HG02852 (cell line): ENCODE data around the gene PCNX1.
"Not testable (repeated sequence)": the region's sequence is repeated elsewhere in the genome, so short reads cannot be mapped to it uniquely, and the experiment has no call there.

Experiments
- ATAC-seq: cut with Tn5 transposase; IDR thresholded peaks from one replicate; pipeline ENCODE4 v1.9.1; 2021; ENCODE audit warnings: mild to moderate bottlenecking, moderate library complexity; ENCODE audit not compliant: unreplicated experiment

The PCNX1 gene

DNA sequence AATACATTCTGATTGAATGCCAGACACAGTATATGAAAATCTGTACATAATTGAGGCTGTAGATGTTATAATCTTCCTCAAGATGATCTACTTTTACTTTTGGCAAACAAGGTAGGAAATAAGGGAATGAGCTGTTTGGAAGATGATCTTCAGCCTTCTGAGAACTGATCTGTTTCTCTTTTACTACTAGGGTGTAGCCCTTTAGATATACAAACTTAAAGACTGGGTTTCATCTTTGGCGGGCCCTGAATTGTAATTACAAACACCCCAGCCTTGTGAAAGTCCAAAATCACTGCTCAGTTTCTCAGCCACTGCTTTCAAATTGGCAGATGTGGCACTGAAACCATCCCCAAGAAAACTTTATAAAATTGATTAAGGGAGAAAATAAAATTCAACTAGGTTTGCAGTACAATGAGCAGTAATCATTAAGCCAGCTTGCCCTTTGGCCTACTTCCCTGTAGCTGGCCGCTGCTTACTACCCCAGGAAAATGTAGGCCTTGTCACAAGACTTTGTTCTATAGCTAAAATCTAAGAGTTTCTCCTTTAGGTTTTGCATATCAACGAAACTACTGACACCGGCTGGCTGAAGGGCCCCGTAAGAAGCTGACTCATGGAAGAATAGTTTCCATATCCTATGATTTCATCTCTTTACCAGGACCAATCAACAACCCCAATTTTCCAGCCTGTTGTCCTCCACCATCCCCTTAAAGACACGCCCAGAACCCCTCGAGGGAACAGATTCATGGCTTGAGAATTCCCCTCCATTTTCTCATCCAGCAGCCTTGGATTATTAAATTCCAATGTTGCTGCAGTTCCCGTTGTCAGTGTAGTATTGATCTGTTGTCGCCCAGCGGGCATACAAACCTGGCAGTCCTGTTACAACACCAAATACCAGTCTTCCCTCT, 210.8 kb downstream of the PCNX1 start:
- no peak for ATAC-seq

- no peak for ATAC-seq
Measured at GRCh38 chr14:71119075-71119474, 211.8 kb downstream of the PCNX1 start.

- no peak for ATAC-seq
Measured at GRCh38 chr14:71119832-71120231, 212.6 kb downstream of the PCNX1 start.

DNA sequence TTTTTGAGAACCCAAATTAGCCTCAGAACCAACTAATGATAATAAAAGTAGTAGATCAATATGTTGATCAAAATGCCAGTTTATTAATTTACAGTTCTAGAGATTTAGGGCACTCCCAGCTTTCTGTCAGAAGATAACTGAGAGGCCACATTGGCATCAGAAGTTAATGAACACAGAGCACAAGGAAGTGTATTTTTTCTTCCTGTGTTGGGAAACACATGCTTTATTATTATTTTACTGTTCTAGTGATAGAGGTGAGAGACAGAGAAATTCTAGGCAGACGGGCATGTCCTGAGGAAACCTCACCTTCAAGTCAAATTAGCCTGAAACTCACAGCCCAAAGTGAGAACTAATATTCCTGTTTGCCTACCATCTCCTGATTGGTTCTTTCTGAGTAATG, 213.7 kb downstream of the PCNX1 start:
- ATAC-seq = no peak

GRCh38 chr14:71121711-71122110, 214.5 kb downstream of the PCNX1 start:
- ATAC-seq = no peak

GRCh38 chr14:71122866-71123565, 215.8 kb downstream of the PCNX1 start:
- no peak for ATAC-seq

DNA sequence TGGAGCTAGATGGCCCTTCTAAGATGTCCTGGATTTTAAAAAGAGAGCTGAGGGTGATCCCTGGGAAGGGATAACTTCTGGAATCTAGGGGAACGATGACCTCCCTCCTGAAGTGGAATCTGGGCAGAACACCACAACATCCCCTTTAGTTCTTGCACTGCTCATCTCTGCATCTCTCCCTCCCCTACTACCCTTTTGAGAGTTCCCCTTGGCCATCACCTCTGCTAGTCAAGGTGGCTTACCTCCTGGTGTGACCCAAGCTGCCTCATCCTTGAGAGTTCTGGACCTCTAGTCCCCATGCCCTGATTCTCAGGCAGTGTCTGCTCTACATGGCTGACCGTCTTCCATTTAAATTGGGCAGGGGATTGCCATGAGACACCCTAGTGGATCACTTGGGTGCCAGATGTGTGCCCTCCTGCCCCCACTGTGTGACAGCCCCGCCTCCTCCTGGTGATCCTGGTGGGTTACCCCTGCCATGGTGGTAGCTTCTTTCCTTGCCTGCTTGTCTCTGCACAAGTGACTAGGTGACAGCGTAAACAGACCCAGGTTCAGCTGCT, 216.4 kb downstream of the PCNX1 start:
- no peak for ATAC-seq

GRCh38 chr14:71129716-71130490, 222.6 kb downstream of the PCNX1 start:
- ATAC-seq = not testable (repeated sequence)

DNA sequence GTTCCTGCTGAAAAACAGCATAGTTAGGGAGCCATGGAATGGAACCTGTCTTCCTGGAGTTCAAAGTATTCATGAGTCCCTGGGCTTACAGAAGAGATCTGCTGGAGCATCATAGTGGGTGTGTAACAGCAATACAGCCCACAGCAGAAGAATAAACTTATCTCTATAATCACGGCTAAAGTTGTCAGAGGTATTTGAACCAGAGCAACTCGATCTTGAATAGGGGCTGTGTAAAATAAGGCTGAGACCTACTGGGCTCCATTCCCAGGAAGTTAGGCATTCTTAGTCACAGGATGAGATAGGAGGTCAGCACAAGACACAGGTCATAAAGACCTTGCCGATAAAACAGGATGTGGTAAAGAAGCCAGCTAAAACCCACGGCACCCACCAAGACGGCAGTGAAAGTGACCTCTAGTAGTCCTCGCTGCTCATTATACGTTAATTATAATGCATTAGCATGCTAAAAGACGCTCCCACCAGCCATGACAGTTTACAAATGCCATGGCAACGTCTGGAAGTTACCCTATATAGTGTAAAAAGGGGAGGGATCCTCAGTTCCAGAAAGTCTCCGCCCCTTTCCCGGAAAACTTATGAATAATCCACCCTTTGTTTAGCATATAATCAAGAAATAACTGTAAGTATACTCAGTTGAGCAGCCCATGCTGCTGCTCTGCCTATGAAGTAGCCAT, 223.4 kb downstream of the PCNX1 start:
- no peak for ATAC-seq

DNA sequence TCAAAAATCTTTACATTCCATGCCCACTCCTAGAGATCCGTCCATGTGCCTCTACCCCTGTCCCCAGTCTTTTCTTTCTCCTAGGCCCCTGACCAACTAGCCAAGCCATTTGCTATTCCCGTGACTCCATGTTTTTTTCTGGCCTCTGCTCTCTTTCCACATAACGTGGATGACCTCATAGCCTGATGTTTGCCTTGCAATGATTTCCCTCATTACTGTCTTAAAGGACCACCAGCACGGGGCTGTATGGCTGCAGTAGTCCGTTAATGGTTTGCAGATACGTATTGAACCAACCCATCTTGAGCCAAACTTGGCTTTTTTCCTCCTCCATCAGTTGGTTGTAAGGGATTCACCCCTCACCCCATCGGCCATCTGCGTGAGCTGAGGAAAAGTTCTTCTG, 226.0 kb downstream of the PCNX1 start:
- no peak for ATAC-seq

DNA sequence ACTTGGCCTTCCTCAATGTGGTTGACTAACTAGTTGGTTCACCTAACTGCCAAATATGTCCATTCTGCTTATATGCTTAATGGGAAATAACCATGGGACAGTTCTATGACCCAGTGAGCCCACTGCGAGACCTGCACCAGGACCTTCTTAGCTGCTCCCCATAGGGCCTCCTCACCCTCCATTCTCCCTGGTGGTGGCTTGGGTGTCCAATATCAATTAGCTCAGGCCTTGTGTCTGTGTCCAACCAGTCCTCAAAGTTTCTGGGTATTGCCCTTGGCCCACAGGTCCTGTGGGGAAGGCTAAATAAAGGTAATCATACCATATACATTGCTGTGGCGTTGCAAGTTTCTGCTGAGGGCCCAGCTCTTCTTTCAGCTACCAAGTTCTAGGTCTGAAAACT, 228.2 kb downstream of the PCNX1 start:
- ATAC-seq = no peak

- no peak for ATAC-seq
Measured at GRCh38 chr14:71135911-71136310, 228.7 kb downstream of the PCNX1 start.

GRCh38 chr14:71136386-71137060, 229.3 kb downstream of the PCNX1 start:
- ATAC-seq = no peak

GRCh38 chr14:71137536-71138447, 230.5 kb downstream of the PCNX1 start:
- ATAC-seq = no peak

- peak; percentile 48 for ATAC-seq
Measured at GRCh38 chr14:71138448-71139293, 231.4 kb downstream of the PCNX1 start.

DNA sequence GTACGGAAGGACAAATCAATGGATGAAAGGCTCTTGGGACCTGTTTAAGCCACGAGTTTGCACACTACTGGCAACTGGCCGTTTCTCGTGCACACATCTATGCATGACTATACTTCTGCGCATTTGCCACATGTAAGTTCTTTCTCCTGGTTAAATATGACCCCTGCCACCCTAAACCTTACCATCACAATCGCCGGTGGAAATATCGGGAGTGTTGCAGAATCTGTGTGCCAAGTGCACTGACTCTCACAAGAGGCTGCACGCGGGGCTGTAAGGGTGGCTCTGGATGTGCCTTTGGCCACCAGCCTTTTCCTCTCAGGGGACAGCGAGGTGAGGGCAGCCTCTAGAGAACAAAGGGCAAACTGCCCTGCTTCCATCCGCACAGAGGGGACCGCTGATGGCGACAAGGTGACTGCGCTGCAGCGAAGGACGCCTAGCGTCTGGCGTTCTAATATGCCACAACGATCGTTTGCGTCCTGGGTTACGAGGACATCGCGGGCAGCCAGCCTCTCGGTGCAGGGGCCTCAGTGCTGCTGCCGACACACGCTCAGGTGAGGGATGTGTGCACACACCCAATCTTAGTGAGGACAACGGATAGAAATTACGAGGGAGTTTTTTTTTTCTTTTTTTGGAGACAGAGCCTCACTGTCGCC, 232.2 kb downstream of the PCNX1 start:
- ATAC-seq = no peak

GRCh38 chr14:71140157-71140556, 232.9 kb downstream of the PCNX1 start:
- ATAC-seq = no peak
